OCI-LY7 (cell line): Measurements from ENCODE around the gene MRPL50.

Experiments
- CTCF ChIP-seq: fragments of 200-600 bp; sonication (generic); conservative IDR thresholded peaks from 2 replicates; pipeline ENCODE4 v1.5.1; 2014; ENCODE audit warnings: mild to moderate bottlenecking, antibody characterized with exemption, low read length, moderate library complexity, mixed read lengths
- EZH2phosphoT487 ChIP-seq: fragments of 200-600 bp; sonication (generic); IDR thresholded peaks from 2 replicates; pipeline ENCODE4 v1.6.1; 2018; ENCODE audit warnings: low read depth, borderline replicate concordance, mild to moderate bottlenecking, mixed run types, antibody characterized with exemption, low read length, moderate library complexity, mixed read lengths

- TF ChIP-seq CTCF (no peak), EZH2phosphoT487 (no peak)
Measured at GRCh38 chr9:101427957-101428655, 29.7 kb upstream of the MRPL50 start.
